GM20000 (cell line): Measurements from ENCODE around the gene DPH5.

Experiments
- DNase-seq: peaks from one replicate; pipeline ENCODE4 v3.0.0; 2012; ENCODE audit warnings: low spot score
- TF ChIP-seq, protein P1 (sequence below): IDR thresholded peaks from 2 replicates; pipeline ENCODE4 v1.5.1; 2012; ENCODE audit warnings: mild to moderate bottlenecking, control low read depth; ENCODE audit errors: extremely low read depth, missing control alignments

The DPH5 gene

GRCh38 chr1:101003012-101003650 is 22.5 kb downstream of the DPH5 start:
- TF ChIP-seq, protein P1, sequence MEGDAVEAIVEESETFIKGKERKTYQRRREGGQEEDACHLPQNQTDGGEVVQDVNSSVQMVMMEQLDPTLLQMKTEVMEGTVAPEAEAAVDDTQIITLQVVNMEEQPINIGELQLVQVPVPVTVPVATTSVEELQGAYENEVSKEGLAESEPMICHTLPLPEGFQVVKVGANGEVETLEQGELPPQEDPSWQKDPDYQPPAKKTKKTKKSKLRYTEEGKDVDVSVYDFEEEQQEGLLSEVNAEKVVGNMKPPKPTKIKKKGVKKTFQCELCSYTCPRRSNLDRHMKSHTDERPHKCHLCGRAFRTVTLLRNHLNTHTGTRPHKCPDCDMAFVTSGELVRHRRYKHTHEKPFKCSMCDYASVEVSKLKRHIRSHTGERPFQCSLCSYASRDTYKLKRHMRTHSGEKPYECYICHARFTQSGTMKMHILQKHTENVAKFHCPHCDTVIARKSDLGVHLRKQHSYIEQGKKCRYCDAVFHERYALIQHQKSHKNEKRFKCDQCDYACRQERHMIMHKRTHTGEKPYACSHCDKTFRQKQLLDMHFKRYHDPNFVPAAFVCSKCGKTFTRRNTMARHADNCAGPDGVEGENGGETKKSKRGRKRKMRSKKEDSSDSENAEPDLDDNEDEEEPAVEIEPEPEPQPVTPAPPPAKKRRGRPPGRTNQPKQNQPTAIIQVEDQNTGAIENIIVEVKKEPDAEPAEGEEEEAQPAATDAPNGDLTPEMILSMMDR: no peak
- no peak for DNase-seq

GRCh38 chr1:101002551-101002950 is 23.0 kb downstream of the DPH5 start:
- no peak for DNase-seq
- TF ChIP-seq, protein P1: no peak

DNA sequence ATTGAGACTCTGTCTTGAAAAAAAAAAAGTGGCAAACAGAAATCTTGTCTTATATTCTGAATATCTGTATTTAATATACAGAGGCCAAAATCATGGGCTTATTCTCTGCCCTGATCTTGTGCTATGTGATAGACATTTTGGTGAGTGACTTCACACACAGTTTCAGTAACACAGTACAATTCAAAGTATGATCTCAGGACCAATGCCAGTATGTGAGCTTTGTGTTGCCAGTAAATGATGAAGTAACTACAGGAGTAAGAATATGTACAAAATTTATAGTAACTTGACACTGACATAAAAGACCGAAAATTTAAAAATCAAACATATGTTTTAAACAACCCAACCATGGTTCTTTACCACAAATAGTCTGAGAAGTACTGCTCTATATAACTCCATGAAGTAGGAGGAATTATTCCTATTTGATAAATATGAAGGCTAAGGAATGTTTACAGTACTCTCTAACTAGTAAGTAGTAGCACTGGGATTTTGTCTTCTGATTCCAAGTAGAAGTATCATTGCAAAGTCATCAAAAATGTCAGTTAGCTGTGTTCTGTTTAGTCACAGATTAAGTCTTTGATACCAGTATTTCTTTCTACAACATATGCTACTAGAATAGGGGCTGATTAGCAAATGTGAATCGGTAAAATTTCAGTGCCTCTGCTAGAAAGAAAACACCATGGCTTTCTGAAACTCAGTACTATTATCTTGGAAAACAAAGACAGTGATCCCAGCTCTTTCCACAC is 25.3 kb downstream of the DPH5 start:
- DNase-seq: no peak
- TF ChIP-seq, protein P1: no peak

GRCh38 chr1:100998426-100998825 is 27.2 kb downstream of the DPH5 start:
- TF ChIP-seq, protein P1: no peak
- no peak for DNase-seq

DNA sequence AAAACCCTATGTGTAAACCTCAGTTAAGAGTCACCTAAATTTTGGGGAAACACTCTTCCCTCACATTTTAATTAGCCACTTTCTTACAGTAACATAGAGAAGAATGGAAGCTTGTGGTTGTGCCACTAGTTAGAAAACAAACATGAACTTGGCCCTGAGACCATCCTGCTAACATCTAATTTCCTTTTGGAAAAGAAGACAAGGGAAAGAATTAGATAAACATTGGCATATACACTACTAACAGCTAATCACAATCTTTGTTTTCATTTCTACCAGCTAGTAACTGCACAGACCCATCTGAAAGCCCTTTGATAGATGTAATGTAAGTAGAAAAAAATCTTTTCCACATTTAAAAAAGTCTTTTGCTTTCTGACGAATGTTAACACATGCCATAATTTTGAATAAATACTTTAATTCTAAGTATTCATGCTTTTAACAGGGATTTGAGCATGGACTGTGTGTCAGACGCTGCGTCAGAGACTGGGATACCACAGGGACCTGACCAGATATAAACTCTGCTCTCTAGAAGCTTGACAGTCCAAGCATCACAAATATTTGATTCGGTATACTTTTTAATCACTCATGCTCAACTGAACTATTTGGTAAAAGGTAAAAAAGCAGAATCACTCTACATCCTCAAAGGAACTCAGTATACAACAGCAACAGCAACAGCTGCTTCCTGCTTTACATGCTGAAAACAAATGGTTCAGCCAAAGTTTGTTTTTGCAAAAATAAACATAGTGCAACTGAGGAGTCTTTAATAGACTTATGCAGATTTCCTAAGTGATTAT is 30.2 kb downstream of the DPH5 start:
- TF ChIP-seq, protein P1: no peak
- no peak for DNase-seq

GRCh38 chr1:100989306-100990077 is 36.1 kb downstream of the DPH5 start:
- TF ChIP-seq, protein P1: no peak
- no peak for DNase-seq
